GM21576 (cell line): ENCODE measurements around the gene AGXT.

Experiments used
- ATAC-seq: cut with Tn5 transposase; IDR thresholded peaks from one replicate; pipeline ENCODE4 v1.9.1; 2021; ENCODE audit warnings: mild to moderate bottlenecking, moderate library complexity; ENCODE audit not compliant: unreplicated experiment

Gene AGXT

DNA sequence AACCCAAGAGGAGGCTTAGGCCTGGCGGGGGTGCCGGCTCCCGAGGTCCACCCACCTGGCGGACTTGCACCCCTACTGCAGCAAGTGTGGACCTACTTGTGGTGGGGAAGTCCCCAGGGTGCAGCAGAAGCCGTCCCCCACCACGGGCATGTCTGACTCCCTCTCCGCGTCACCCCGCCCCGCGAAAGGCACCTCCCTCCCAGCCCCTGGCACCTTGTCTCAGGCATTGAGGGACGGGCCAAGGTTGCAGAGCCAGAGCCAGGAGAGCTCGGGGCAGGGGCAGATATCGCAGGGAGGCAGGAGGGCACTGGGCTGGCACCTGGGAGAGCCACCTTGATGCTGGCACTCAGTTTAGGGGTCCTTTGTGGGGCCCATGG, 56.6 kb downstream of the AGXT start:
- ATAC-seq = no peak

DNA sequence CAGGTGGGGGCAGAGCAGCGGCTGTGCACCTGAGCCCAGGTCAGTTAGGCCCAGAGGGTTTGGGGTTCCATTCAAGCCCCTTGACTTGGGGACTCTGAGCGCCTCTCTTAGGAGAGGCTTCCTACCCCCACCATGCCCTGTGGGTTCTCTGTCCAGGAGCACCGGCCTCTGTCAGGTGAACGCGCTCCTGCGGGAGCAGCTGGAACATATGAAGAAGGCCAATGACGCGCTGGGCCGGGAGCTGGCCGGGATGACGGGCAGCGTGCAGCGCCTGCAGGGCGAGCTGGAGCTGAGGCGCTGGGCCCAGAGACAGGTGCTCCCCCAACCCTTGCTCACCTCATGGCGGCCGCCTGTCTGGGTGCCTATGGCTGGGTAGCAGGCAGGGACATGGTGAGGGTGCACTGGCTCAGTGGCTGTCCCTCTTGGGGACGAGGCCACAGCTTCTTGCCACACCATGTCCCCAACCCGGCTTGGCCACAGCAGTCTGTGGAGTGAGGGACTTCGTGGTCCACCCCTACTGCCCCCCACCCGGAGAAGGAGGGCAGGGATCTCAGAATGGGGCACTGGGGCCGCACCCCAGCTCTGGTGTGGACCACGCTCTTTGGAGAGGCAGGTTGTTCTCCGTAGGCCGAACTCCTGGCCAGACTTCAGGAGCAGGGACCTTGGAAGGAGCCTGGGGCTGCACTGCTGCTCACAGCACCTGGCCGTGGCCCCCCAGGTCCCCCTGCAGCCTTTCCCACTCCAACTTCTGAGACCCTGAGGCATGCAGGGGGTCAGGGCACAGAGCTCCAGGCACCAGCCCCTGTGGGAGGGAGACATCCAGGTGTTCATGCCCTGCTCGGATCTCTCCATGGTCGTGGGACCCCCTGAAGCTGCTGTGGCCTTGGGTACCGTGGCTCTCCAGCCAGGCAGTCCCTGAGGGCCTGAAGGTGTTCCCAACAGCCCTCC, 57.2 kb downstream of the AGXT start:
- no peak for ATAC-seq

DNA sequence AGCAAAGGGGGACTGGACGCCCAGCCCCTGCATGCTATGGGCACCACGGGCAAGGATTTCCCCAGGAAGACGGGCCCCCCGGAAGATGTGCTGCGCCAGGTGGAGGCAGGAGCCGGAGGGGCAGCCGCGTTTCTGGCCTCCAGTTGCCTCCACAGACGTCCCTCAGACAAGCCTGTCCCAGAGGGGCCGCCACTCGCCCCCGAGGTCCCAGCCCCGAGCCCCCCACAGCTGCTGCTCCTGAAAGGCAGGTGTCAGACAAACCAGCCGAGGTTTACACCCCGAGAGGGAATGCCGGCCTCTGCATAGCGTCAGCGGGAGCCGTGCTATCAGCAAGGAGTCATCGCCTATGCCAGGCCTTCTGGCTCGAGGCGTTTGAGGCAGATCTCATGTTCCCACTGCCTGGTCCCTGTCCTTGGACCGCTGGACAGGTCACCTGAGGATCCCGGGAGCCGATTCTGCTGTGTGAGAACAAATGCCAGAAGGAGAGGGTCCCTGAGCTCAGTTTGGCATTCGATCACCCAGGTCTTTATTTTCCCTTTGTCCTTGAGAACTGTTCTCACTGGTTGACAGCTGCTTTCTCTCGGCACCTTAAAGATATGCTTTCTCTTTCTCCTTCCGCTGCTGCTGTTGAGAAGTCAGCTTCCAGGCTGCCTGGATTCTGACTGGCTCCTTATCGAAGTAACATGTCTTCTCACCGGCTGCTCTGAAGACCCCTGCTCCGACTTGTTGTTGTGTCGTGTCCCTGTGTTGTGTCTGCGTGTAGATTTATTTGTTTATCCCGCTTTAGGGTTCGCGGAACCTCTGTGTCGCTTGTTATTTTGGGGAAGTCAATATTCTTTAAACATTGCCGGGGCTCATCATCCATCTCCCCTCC, 58.1 kb downstream of the AGXT start:
- no peak for ATAC-seq

DNA sequence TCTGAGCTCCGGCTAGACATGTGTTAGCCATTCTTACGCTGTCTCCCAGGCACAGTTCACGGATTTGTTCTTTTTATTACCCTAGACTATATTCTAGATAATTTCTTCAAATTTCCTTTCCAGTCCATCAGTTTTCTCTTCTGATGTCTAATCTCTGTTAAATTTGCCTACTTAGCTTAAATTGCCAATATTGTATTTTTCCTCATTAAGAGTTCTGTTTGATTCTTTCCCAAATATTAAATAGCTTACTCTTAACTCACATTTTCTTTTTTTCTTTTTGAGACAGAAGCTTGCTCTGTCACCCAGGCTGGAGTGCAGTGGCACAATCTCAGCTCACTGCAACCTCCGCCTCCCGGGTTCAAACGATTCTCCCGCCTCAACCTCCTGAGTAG, 58.8 kb downstream of the AGXT start:
- no peak for ATAC-seq

DNA sequence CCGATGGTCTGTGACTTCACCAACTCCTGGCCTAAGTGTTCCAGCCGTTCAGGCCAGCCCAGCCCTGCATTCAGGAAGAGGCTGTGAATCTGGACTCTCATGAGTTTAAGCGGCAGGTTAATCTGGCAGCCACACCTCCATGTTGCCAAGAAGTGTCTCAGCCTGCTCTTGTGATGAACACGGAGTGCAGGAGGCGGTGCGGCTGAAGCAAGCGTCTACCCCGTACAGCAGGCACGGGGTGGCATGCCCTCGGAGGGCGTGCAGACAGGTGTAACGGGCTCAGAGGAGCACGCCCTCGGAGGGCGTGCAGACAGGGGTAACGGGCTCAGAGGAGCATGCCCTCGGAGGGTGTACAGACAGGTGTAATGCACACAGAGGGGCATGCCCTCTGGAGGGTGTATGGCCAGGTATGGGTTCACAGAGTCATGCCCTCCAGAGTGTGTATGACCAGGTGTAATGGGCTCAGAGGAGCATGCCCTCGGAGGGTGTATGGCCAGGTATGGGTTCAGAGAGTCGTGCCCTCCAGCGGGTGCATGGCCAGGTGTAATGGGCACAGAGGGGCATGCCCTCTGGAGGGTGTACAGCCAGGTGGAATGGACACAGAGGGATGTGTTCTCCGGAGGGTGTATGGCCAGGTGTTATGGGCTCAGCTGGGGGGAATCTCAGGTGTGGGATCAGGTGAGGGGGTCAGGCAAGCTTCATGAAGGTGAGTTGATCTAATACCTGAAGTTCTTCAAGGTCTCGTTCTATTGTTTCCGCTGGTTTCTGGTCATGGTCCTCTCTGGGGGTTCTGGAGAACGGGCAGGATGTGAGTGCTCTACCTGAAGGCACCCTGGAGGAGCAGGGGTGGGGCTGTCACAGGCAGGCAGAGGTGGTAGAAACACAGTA, 60.1 kb downstream of the AGXT start:
- no peak for ATAC-seq

DNA sequence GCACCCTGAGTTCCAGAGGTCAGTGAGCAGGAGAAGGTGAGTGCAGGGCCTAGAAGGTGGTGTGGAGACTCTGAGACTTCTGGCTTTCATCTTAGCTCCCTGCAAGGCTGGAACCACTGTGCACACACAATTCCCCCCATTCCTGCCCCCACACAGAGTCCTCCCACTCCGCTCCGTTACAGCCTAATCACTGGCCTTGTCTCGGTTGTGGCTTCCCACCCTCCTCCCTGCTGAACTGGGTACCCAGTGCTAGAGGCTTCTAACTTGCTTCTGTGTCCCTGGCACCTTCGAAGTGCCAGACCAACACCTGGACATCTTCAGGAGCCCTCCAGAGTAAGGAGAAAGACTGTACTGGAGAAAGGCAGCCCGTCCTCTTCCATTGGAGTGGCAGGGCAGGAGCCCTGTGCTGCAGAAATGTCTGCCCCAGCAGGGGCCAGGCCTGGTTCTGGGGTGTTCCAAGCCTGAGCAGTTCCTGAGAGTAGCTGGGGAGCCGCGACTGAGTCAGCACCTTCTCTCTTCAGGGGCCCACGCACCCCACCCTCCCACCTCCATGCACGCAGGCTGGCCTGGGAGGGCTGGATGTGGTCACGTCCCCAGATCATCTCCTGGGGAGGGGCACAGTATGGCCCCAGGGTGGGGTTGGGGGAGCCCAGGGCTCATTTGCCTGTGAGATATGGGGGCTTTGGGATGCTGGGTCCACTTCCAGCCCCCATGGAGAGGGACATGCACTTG, 60.9 kb downstream of the AGXT start:
- ATAC-seq = no peak
